Stimulated activated naive CD8-positive, alpha-beta T cell treated with anti-CD3 and anti-CD28 coated beads, Interleukin-15, Interleukin-2, amounts not matched to agents 100 U/mL and 50 U/mL, for 24 hours (primary cell): ENCODE data around the gene ARHGAP20.

Experiments used
- ATAC-seq: fragments of 150-1000 bp; cut with Tn5 transposase; one replicate; pipeline ENCODE4 v1.10.0; 2021
- DNase-seq: peaks from one replicate; pipeline ENCODE4 v3.0.0; 2021

The ARHGAP20 gene, protein sequence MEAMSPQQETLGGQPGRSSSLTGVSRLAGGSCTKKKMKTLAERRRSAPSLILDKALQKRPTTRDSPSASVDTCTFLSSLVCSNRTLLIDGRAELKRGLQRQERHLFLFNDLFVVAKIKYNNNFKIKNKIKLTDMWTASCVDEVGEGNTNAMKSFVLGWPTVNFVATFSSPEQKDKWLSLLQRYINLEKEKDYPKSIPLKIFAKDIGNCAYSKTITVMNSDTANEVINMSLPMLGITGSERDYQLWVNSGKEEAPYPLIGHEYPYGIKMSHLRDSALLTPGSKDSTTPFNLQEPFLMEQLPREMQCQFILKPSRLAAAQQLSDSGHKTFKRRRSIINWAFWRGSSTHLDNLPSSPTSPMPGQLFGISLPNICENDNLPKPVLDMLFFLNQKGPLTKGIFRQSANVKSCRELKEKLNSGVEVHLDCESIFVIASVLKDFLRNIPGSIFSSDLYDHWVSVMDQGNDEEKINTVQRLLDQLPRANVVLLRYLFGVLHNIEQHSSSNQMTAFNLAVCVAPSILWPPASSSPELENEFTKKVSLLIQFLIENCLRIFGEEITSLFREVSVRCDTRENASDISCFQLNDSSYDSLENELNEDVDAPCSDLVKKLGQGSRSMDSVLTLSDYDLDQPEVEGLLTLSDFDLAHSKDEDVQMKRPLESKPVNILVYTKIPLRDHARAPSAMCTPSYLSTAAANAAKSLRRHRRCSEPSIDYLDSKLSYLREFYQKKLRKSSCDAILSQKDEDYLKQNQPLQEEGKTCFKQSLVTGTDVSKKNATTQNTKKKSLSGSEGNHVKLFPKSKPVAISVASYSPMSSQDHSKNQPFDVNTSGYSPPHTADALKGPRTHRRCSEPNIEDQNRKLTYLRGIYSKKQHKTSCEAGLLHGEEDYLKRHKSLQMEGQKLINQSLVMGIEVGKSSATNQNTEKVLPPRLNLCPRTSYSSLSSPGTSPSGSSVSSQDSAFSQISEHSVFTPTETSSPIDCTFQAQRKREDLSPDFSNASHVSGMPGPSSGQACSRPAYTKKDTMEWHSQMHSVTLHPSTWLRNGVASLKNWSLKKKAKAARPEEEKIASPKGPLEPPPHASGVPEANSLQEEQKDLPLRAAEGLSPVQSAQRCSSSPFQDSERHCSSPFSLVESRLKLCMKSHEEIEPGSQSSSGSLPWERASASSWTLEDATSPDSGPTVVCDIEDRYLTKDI

DNA sequence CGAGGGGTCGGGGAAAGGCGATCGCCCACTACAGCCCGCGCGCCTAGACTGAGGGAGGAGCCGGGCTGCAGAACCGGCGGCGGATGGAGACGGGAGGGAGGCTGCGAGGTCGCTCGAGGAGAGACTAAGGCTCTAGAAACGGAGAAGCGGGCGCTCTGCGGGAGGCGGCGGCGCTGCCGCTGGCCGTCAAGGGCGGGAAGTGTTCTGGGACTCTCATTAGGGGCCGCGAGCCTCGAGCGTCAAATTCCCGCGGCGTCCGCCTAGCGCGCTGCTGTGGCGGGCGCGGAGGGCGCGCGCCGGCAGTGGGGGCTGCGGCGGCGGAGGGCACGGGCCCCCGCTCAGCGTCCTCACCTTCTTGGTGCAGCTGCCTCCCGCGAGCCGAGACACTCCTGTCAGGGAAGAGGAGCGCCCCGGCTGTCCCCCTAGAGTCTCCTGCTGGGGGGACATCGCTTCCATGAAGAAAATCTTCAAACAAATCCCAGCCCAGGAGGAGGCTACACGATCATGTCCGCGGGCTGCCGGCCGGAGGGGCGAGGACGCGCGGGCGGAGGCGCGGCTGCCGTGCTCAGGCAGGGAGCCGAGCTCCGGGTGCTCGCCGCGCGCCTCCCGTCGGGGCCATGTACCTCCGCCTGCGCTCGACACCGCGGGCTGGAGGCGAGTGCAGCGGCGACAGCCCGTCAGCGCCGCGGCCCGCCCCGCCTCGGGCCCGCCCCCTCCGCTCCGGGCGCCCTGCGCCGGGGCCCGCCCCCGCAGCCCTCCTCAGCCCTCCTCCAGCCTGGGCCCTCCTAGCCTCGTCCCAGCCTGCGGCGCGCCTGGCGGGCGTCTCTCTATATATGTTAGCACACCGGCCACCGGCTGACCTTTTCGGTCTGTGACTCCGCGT, at the start of gene ARHGAP20:
ARHGAP20 (minus strand) TSS at position 662 of the 883 bp plus-strand sequence; CDS start at position 456, 206 bp downstream.
- ATAC-seq, result peak; percentile 87
- peak; percentile 69 for DNase-seq

DNA sequence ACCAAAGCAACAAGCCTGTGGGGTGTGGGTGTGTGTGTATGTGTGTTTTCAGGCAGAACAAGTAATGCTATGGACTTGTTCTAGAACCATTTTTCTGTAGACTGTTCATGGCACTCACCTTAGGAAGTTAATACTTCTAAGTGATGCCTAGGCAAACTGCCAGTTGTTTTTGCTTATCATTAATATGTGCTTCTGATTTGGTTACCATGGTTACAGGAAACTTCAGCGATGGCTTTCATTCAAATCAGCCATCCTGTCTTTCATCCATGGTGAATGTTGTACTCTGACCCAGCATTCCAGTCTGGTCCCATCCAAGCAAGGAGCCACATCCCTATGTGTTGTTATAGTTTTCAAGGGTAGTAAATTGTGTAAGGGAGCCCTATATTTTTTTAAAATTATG, 49.8 kb upstream of the ARHGAP20 start:
- ATAC-seq (no peak), DNase-seq (no peak)

DNA sequence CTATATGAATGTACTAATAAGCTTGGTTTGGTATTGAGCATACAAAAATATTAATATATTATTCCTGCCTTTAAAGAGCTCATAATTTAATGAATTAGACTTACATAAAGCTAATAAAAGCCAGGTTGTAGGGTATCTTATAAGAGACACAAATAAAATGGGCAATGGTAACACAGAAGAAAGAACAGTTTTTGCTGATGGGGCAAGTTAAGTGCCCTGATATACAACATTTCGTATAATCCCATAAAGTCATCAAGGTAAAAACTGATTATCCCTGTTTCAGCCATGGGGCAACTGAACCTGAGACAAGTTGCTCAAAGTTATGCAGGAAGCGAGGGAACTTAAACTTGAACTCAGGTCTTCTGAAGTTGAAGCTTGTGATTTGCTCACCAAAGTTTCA, 48.9 kb upstream of the ARHGAP20 start:
- no peak for ATAC-seq
- DNase-seq, result no peak

DNA sequence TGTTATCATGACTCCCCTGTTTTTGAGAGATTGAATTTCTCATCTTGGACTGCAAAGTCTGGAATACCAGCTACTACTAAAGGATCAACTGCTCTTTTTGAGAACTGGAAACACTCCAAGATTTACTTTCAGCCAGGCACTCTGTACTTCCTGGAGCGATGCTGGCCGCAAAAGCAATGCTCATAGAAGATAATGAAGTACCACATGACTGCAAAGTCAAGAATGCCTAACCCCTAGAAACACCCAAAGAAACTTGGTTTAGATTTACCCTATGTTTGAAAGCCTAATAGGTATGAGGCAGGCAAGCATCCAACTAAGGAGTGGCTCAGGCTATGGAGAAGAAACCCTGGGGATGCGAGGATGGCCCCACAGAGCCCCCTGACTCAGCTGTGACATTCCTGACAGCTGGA, 47.7 kb upstream of the ARHGAP20 start:
- ATAC-seq (no peak), DNase-seq (no peak)

DNA sequence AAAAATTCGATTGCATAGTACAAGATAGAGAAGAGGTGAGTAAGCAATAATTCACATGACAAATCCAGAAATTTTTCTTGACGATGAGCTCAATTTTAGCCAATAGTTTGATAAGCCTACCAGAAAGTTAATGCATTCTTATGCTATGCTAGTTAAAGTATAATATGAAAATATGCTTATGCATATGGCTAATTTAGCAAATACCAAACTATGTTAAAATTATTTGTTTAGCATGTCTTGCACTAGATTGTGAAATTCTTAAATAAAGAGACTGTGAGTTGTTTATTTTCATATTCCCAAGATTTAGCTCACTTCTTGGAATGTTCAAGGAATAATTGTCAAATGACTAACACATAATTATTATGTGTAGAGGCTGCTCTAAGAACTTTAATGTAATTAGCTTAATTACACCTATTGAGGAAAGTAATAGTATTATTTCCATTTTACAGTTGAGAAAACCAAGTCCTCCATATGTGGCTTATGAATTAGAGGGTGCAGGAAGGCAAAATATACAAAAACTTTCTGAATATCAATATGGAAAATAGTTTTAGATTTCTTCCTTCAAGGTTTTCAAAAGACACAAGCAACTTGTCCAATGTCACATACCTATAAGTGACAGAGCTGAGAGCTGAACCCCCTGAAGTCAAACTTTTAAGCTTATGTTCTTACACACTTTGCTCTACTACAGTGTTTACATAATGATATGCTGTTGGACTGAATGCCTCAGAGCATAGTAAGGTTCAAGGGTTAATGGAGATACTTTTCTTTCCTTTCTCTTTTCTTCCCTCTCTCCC, 45.9 kb upstream of the ARHGAP20 start:
- DNase-seq, result no peak
- no peak for ATAC-seq

DNA sequence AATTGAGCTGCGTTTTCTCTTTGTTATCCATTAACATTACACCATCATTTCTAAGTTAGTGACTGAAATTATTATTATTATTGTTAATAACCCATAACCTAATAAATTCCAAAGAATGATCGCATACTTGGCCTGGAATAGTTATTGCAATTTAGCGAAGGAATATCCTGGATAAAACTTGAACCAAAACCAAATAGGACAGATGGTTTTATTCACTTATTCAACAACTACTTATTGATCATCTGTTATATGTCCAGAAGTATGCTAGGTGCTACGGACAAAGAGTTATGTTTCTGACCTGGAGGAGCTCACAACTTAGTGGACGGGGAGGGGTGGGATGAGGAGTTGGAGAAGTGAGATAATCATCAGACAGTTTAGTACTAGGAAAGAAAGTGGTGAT, 44.8 kb upstream of the ARHGAP20 start:
- ATAC-seq, result no peak

DNA sequence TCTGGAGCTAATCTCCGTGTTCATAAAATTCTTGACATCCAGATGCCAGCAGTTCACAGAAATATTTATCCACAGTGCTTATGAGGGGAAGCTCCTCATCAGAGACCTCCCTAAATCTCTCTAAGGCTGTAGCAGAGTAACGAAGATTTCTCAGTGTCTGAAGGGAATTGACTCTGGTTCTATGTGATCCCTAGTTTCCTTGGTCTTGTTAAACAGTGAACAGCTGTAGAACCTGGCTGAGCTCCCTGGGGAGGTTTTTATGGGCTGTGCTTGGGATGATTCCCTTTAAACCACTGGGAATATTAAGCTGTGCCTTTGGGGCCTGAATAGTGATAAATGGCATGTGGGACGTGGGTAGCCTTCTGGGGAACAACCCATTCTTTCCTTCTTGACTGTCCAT, 43.7 kb upstream of the ARHGAP20 start:
- ATAC-seq, result no peak

More for the DNA sequence above, 44.8 kb upstream of the ARHGAP20 start:
- no peak for DNase-seq

DNA sequence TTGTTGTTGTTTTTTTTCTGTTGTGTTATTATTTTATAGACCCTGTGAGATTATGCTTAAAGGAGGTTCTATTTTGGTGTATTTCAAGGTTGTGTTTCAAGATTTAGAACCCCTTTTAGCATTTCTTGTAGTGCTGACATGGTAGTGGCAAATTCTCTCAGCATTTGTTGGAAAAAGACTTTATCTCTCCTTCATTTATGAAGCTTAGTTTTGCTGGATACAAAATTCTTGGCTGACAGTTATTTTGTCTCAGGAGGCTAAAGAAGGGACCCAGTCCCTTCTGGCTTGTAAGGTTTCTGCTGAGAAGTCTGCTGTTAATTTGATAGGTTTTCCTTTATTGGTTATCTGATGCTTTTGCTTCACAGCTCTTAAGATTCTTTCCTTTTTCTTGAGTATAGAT, 40.7 kb upstream of the ARHGAP20 start:
- ATAC-seq, result no peak

More for the DNA sequence above, 43.7 kb upstream of the ARHGAP20 start:
- DNase-seq, result no peak

DNA sequence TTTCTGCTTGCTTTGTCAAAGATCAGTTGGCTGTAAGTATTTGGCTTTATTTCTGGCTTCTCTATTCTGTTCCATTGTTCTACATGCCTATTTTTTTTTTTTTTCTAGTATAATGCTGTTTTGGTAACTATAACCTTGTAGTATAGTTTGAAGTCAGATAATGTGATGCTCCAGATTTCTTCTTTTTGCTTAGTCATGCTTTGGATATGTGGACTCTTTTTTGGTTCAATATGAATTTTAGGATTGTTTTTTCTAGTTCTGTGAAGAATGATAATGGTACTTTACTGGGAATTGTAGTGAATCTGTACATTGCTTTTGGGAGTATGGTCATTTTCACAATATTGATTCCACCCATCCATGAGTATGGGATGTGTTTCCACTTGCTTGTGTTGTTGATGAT, 37.9 kb upstream of the ARHGAP20 start:
- no peak for DNase-seq

More for the DNA sequence above, 40.7 kb upstream of the ARHGAP20 start:
- DNase-seq, result no peak

DNA sequence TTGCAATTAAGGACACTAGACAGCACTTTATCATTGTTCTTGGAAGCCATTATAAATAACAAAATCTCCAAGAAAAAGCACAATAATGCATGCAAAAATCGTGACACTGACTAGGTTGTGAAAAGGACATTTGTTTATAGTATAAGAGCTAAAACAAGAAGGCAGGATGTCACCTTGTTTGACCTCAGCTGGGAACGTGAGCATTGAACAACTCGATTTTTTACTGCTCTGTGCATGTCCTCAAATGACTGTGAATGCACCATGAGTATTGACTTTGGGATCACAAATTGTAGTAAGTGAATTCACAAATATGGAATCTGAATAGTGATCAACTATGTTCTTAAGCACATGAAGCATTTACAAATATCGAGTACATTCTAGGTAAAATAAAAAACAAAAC, 35.3 kb upstream of the ARHGAP20 start:
- ATAC-seq (no peak), DNase-seq (no peak)

More for the DNA sequence above, 37.9 kb upstream of the ARHGAP20 start:
- no peak for ATAC-seq

DNA sequence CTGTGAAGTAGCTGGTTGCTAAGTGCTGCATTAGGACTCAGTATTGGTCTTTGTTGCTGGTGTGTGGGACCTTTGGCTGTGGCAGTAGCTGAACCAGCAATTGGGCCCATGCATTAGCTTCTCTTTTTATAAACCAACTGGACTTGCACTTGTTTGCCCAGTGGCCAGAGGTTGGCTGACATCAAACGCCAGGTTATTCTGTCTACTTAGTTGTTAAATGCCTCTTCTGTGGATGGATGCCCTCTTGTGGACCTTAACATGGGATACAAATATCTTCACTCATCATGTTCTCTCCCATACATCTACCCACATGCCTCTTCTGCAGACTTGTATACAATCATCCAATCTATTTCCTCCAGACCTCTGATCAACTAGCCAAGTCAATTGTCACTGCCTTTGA, 26.4 kb upstream of the ARHGAP20 start:
- DNase-seq (no peak), ATAC-seq (no peak)

DNA sequence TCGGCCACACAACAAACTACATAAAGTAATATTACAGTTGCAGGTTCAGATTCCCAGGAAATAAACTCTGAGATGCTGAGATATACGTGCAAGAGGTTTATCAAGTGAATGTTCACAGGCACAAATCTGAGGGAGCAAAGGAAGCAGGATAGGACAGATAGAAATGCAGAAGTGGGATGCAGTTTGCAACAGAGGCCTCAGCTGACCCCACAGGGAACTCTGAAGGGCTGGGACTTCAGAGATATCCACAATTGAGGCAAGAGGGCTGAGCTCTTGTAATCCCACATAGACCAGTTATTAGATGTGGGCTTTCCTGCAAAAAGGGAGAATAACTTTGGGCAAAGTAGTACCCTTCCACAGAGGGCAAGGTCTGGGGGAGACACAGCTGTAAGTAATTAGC, 25.4 kb upstream of the ARHGAP20 start:
- DNase-seq (no peak), ATAC-seq (no peak)

DNA sequence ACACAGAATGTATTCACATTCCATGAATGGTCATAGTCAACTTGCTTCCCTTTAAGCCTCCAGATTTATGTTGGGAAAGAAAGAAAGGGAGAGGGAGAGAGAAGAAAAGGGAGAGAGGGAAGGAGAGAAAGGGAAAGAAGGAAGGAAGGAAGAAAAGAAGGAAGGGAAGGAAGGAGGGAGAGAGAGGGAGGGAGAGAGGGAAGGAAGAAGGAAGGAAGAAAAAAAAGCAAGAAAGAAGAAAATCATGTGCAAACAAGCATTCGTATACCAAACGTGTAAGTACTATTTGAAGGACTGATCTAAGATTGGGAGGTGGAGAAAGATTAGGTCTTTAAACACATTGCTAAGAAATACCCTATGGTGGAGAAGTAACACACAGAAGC, 23.9 kb upstream of the ARHGAP20 start:
- ATAC-seq (no peak), DNase-seq (no peak)

DNA sequence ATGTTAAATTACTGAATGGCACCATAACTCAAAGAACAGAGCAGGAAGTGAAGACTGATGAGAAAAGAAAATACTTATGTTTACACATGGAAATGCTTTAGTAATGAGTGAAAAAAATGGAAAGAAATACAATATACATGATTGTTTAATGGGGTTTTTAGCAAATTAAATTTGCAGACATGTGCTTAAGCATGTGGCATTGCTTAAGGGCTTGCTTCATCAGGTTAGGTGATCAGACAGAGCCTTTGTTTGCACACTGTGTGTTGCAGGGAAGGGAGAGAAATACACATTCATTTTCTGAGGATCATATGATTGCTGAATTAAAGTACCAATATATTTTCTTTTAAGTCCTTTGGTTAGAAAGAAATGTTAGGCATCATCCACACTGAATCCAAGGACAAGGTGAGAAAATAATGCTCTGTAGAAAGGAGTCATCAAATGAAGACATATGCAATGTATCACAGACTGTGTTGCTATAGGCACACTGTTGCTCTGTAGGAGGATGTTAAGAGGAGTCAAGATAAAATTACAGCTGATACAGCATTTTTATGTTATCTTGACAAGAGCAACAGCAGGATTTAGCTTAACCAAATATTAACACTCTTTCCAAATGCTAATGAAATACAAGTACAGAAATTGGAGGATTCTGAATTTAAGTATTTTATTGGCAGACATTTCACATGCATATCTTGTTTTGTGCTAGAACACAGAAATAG, 23.4 kb upstream of the ARHGAP20 start:
- DNase-seq (no peak), ATAC-seq (no peak)

DNA sequence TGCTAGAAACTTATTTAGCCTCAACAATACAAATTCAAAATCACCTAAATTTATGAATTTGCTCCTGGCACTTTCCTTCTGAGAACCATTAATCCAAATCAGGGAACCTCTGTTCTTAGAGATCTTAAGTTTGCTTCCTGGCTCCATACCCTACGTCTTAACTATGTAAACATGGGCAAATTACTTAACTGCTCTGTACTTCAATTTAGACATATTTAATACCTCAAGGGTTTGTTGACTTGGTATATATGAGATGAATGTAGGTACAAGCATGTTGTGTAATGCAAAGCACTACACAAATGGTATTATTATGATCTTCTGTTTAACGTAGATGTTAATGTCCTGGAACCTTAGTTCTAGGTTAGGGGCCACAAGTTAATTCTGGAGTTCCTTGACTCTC, 22.6 kb upstream of the ARHGAP20 start:
- ATAC-seq, result no peak

DNA sequence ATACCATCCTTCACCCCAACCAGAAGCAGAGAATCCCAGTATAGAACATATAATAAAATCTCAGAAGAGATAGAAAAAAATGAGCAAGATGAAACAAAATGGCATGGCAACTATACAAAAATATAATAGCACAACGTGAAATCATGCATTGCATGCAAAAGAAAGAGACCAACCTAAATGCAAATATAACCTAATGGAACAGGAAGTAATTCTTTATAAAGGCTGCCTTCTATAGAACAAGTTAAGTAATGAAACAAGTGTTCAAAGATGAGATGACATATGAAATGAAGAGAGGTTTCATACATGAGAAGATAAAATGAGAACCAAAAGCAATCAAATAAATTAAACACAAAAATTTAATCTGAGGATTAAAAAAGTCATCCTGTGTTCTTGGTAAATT, 18.5 kb upstream of the ARHGAP20 start:
- DNase-seq (no peak), ATAC-seq (no peak)

More for the DNA sequence above, 22.6 kb upstream of the ARHGAP20 start:
- no peak for DNase-seq

DNA sequence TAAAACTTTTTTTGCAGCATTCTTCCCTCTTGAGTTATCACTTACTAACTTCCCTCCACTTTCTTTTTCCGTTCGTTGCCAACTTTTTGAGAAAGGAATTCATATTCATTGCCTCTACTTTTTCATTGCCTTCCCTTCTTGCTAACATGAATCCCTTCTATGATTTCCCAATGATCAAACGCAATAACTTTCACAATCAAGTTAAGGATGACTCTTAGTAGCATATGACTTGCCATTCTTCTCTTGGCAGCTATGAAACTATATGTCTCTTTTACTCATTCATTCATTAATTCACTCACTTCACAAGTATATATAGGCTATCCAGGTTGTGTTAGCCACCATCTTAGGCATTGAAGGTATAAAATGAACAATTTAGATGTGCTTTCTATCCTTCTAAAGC, 16.6 kb upstream of the ARHGAP20 start:
- no peak for ATAC-seq
- no peak for DNase-seq

DNA sequence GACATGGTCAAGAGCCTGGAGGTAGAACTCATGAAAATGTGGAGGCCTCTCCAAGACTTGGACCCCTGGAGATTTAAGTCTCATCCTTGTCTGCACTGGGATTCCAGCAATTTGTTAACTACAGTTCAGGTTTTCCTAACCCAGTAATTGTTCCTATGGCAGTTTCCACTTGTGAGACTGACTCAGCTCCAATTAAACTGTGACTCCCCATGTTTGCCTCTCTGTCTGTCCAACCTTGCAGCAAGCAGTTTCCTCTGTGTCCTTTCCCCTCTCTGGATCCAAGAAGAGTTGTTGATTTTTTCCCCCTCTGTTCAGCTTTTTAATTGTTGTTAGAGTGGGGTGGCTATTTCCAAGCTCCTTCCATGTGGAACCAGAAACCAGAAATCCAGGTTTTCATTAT, 16.2 kb upstream of the ARHGAP20 start:
- ATAC-seq (no peak), DNase-seq (no peak)

DNA sequence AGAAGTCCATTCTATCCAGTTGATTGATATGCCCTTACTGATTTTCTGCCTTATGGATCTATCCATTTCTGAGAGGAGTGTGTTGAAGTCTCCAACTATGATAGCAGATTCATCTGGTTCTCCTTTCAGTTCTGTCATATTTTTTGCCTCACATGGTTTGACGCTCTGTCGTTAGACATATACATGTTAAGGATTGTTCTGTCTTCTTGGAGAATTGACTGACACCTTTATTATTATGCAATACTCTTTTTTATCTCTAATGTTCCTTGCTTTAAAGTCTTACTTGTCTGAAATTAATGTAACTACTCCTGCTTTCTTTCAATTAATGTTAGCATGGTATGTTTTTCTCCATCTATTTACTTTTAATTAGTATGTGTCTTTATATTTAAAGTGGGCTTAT, 12.1 kb upstream of the ARHGAP20 start:
- ATAC-seq, result no peak
- DNase-seq, result no peak
